Measurements from ENCODE around the gene HMOX1.

The HMOX1 gene

DNA sequence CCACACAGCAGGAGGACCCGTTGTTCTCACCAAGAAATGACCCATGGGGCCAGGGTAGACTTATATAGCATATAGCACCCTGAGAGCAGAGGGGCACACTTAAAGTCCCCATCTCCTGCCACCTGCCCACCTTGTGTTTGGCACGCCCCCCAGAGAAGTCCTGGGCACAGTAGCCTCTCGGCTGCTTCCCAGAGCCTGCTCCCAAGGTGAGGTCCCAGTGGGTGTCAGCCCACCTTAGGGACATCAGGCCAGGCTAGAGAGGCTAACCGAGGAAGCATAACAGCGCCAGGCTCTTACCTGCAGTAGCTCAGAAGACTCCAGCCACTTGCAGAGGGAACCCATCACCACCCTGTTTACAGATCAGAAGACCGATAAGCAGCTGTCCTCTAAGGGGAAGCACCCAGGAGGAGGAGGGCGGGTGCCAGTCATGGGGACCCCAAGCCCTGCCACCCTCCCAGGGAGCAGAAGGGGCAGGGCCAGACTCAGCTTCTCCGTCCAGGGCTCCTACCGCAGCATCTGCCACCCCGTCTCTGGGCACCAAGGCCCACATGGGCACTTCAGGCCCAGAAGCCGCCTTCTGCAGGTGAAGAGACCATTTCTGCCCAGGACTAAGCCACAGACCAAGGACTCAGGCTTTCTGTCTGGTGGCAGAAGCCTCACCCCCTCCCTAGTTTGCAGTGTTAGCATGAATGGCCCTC, 34.9 kb upstream of the HMOX1 start:
- Mint-ChIP-seq H3K27me3 (peaks cover 3% of the 10 kb centered on the region), H3K36me3 (peaks cover 7% of the 10 kb centered on the region), H3K4me3 (no peak overlapping the region), H3K4me1 (peaks cover 9% of the 10 kb centered on the region), H3K27ac (no peak overlapping the region), H3K9me3 (no peaks in the 10 kb centered on the region)
- CTCF ChIA-PET, result no interaction called here
- no peak for DNase-seq

DNA sequence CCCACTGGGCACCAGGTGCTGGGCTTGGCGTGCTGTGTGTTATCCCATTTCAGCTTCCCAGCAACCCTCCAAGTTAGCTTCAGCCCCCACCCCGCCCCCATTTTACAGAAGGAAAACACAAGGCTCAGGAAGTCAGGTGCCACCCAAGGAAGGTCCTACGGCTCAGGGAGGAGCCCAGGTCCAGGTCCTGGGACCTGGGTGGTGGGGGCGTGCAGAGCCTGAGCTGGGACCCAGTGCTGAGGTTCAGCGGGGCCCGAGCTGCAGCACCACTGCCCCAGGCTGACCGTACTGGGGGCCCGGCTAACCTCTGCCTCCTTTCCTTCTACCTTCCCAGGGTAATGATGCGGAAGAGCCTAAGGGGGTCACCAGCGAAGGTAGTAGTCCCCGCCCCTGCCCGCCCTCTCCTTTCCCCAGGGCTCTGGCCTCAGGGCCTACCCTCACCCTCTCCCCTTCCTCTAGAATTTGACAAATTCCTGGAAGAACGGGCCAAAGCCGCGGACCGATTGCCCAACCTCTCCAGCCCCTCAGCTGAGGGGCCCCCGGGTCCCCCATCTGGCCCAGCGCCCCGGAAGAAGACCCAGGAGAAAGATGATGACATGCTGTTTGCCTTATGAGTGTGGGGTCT, 34.2 kb upstream of the HMOX1 start:
- H3K36me3 Mint-ChIP-seq, result peaks cover 6% of the 10 kb centered on the region
- no peaks in the 10 kb centered on the region for H3K9me3 Mint-ChIP-seq
- no peak for DNase-seq
- peaks cover 16% of the 10 kb centered on the region for H3K4me1 Mint-ChIP-seq
- H3K4me3 Mint-ChIP-seq, result no peak overlapping the region
- H3K27ac Mint-ChIP-seq, result no peak overlapping the region
- peaks cover 10% of the 10 kb centered on the region for H3K27me3 Mint-ChIP-seq
- CTCF ChIA-PET, result no interaction called here

DNA sequence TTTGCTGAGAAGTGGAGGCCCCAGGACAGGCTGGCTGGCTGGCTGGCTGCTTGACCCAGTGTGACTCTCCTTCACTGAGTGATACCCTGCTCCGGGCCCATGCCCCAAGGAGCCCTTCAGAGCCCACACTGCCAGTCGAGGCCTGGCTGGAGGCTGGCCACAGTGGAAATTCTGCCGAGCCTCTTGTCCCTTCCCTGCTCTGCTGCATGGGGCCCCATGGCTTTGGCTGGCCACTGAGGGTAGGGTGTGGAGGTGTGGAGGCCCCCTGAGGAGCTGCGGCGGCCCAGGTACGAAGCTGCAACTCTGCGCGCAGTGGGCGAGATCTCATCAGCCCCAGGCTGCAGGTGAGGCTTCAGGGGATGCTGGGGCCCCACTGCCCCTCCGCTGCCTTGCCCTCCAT, 33.4 kb upstream of the HMOX1 start:
- Mint-ChIP-seq H3K36me3 (peaks cover 6% of the 10 kb centered on the region), H3K4me1 (peaks cover 23% of the 10 kb centered on the region), H3K27ac (no peak overlapping the region), H3K4me3 (no peak overlapping the region), H3K9me3 (no peaks in the 10 kb centered on the region), H3K27me3 (peaks cover 17% of the 10 kb centered on the region)
- CTCF ChIA-PET, result interaction anchor here (0.6 kb wide), 1 partner anchor 127 kb away, joined by 3 read pairs; no protein-coding TSS in a partner anchor
- no peak for DNase-seq

DNA sequence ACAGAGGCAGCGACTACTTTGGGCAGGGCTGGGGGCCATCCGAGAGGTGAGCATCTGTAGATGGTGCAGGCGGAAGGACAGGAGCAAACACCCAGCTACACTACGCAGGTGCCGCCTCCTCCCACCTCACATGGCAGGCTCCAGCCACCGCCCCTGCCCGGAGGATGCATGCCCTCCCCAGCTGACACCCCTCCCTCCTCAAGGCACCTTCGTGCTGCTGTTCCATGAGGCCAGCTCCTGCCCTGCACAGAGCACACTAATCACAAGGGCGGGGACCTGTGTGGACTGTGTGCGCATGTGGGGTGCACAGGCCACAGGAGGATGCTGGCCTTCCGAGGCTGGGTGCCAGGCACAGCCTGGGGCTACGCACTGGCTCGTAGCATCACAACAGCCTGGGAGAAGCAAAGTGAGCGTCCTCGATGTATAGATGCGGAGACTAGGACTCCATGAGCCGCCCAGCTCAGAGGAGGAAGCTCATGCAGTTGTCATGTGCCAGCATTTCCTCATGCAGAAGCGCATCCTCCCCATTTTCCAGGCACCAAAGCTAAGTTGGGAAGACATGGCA, 32.8 kb upstream of the HMOX1 start:
- CTCF ChIA-PET, result interaction anchor here (0.6 kb wide), 1 partner anchor 126 kb away, joined by 3 read pairs; no protein-coding TSS in a partner anchor
- Mint-ChIP-seq H3K4me3 (no peak overlapping the region), H3K27ac (no peak overlapping the region), H3K4me1 (peaks cover 27% of the 10 kb centered on the region), H3K9me3 (no peaks in the 10 kb centered on the region), H3K27me3 (peaks cover 21% of the 10 kb centered on the region), H3K36me3 (peaks cover 6% of the 10 kb centered on the region)
- DNase-seq, result no peak

DNA sequence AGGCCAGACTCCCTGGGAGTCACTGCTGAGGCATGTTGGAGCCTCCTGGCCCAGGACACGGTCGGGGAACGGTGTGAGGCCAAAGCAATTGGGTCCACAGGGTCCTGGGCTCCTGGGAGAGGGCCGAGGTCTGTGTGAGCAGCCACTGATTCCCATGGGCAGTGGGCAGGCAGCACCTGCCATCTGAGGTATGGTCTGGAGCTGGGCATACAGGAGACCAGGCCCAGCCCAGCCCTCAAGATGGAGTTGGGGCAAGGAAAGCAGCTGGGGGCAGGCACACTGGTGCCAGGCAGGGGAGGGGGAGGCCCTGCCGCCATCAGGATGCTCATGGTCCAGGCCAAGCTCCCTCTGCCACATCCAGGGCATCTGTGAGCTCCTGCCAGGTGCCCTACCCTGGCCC, 32.2 kb upstream of the HMOX1 start:
- Mint-ChIP-seq H3K27me3 (peaks cover 21% of the 10 kb centered on the region), H3K4me3 (no peak overlapping the region), H3K4me1 (peaks cover 27% of the 10 kb centered on the region), H3K36me3 (peaks cover 6% of the 10 kb centered on the region), H3K27ac (no peak overlapping the region), H3K9me3 (no peaks in the 10 kb centered on the region)
- CTCF ChIA-PET, result no interaction called here
- no peak for DNase-seq

DNA sequence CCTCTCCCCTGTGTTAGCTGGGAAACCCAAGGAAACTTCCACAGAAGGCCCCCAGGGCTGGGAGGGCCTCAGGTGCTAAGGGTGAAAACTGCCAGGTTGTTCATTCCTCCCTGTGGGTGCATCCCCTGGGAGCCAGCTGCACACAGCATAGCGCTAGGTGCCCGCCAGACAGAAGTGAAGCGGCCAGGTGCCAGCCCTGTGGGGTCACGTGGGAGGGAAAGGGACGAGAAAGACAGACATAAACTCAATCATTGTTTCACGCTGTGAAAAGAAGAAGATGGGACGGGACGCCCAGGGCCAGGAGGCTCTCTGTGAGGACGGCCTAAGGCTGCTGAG, 31.6 kb upstream of the HMOX1 start:
- Mint-ChIP-seq H3K27me3 (peaks cover 26% of the 10 kb centered on the region), H3K4me3 (no peak overlapping the region), H3K4me1 (peaks cover 27% of the 10 kb centered on the region), H3K27ac (no peak overlapping the region), H3K9me3 (no peaks in the 10 kb centered on the region), H3K36me3 (peaks cover 6% of the 10 kb centered on the region)
- CTCF ChIA-PET, result interaction anchor here (0.6 to 2.5 kb wide), 2 partner anchors 94 to 233 kb away, joined by 3 to 23 read pairs; no protein-coding TSS in a partner anchor
- DNase-seq, result no peak

DNA sequence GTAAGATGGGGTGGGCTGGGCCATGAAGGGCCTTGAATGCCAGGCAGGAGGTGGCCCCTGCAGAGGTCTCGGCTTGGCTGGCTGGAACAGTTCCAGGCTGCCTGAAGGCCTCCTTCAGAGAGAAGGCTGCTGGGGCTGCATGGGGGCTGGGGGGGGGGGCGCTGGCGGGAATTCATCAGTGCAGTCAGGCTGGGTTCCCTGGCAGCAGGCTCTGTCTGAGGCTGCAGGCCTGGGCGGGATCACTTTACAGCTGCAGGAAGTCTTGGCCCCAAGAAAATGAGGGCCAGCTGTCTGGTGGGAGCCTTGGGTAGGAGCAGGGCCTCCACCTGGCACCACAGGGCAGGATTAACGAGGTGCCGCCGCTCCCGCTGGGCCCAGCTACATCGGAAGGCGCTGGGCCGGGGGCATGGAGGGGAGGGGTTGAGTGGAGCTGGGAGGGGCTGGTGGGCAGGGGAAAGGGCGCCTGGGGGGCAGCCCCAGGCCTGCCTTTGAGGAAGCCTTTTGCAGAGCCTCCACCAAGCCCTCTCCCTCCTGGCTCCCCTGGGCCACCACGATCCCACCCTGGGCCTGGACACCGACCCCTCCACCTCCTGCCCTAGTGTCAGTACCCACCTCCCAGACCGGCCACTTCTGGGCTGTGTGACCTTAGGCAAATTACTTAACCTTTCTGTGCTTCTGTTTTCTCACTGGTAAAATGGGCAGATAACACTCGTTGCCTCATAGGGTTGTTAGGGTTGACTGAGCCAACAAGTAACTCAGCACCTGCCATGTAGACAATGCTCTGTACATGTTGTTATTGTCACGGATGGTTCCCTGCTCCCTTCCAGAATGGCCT, 31.0 kb upstream of the HMOX1 start:
- CTCF ChIA-PET, result interaction anchor here (0.6 to 2.5 kb wide), 4 partner anchors 12 to 266 kb away, joined by 3 to 23 read pairs (median 6); no protein-coding TSS in a partner anchor
- Mint-ChIP-seq H3K36me3 (peaks cover 3% of the 10 kb centered on the region), H3K4me3 (no peak overlapping the region)

DNA sequence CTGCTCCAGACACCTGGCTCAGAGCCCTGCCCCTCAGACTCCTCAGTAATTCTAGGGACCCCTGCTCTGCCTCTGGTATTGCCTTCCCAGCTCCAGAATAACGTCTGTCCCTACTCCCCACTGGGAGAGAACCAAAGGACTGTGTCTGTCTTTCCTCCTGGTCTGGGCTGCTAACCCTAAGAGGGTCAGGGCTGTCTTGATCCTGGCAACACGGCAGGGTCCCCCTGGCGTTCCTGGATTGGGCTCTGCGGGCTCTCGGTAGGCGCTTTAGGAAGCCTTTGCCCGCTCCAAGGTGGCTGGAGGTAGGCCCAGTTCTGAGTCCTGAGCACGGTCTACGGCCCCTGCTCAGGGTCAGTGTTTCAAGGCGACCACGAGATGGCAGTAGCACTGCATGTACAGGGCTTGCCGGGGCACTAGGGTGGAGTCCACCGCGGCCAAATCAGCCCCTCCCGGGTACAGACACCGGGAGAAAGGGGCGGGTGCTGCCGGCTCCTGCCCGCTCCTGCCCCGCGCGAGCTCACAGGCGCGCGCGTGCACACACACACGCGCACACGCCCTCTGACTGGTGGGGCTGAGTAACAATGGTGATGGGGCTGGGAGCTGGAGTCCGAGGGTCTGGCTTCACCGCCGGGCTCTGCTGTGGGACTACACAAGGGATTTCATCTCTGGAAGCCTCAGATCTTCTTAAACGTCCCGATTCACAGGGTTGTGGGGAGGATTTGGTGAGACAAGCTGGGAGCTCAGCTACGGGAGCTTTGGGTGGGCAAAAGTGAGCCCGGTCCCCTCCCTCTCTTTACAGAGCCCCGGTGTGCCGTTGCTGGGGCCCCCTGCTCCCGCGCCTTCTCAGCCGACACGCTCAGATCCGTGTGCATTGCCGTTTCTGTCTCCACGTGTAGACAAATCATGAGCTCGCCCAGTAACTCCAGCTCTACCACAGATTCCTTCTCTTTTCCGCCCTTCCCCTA, 30.1 kb upstream of the HMOX1 start:
- CTCF ChIA-PET, result interaction anchor here (0.6 to 2.5 kb wide), 16 partner anchors 10 to 571 kb away, joined by 3 to 23 read pairs (median 3); no protein-coding TSS in a partner anchor
- H3K4me1 Mint-ChIP-seq, result peaks cover 27% of the 10 kb centered on the region
- H3K27me3 Mint-ChIP-seq, result peaks cover 36% of the 10 kb centered on the region
- peak overlapping the region; percentile 77 for H3K27ac Mint-ChIP-seq
- H3K9me3 Mint-ChIP-seq, result no peaks in the 10 kb centered on the region
- peaks cover under 1% of the 10 kb centered on the region for H3K36me3 Mint-ChIP-seq
- peak overlapping the region; percentile 65 for H3K4me3 Mint-ChIP-seq
- peak; percentile 93 for DNase-seq

More for the DNA sequence above, 31.0 kb upstream of the HMOX1 start:
- Mint-ChIP-seq H3K27me3 (peaks cover 27% of the 10 kb centered on the region), H3K9me3 (no peaks in the 10 kb centered on the region), H3K27ac (no peak overlapping the region), H3K4me1 (peaks cover 27% of the 10 kb centered on the region)
- no peak for DNase-seq

DNA sequence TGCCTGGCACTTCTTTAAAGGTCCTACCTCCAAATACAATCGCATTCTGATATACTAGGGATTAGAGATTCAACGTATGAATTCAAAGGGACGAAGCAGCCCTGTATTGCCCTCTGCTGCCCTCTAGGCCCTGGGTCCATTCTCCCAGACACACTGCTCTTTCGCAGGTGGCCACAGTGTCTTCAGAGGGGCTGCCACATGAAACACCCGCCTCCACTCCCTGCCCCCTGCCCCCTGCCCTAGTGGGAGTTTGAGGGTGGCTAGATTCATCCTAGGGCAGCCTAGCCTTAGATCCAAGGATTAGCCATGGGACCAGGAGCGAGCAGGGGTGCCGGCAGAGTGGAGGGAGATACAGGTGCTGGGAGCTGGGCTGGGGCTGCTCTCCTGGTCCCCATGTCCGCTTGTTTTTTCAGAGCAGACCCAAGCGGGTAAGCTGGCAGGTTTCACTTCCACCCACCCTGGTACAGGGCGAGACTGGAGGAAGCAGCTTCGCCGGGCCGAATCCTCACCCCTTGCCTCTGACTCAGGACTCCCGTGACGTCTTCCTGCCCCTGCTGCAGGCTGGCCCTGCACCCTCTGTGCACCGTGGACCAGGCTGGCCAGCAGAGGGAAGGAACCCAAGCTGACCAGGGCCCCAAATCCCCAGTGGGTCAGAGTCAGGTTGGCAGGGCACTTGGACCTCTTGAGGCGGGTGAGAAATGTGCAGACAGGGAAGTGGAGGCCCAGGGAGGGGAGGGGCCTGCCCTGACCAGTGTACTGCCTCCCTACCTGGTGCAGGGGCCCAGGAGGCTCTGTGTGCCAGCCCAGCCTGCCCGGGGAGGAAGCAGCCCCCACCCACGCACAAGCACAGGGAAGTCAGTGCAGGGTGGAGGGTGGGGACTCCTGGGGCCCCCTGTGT, 28.4 kb upstream of the HMOX1 start:
- peak overlapping the region; percentile 82 for H3K27ac Mint-ChIP-seq
- H3K27me3 Mint-ChIP-seq, result peaks cover 47% of the 10 kb centered on the region
- no peaks in the 10 kb centered on the region for H3K36me3 Mint-ChIP-seq
- DNase-seq, result peak; percentile 58
- H3K4me3 Mint-ChIP-seq, result peak overlapping the region; percentile 16
- peaks cover 27% of the 10 kb centered on the region for H3K4me1 Mint-ChIP-seq
- CTCF ChIA-PET, result interaction anchor here (1.0 to 1.6 kb wide), 2 partner anchors 22 to 231 kb away, joined by 3 to 7 read pairs; no protein-coding TSS in a partner anchor
- H3K9me3 Mint-ChIP-seq, result no peaks in the 10 kb centered on the region

DNA sequence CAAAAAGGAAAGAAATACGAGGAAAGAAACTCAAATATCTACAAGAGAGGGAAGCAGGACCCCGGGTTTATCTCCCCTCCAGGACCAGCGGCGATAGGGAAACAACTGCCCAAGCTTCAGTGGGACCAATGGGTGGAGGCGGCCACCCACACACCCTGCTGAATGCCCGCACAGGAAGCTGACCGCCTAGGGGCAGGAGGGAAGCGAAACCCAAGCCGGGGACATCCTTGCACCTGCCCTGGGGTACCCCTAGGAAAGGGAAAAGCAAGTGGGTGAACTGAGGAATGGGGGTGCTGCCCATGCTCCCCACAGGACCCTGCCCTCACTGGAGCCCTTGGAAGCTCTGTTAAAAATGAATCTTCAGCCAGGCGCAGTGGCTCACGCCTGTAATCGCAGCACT, 27.6 kb upstream of the HMOX1 start:
- Mint-ChIP-seq H3K36me3 (no peaks in the 10 kb centered on the region), H3K4me3 (no peak overlapping the region), H3K27ac (peak overlapping the region; percentile 62), H3K4me1 (peaks cover 27% of the 10 kb centered on the region), H3K27me3 (peaks cover 55% of the 10 kb centered on the region), H3K9me3 (no peaks in the 10 kb centered on the region)
- CTCF ChIA-PET, result interaction anchor here (1.6 kb wide), 1 partner anchor 230 kb away, joined by 7 read pairs; no protein-coding TSS in a partner anchor
- DNase-seq, result no peak

DNA sequence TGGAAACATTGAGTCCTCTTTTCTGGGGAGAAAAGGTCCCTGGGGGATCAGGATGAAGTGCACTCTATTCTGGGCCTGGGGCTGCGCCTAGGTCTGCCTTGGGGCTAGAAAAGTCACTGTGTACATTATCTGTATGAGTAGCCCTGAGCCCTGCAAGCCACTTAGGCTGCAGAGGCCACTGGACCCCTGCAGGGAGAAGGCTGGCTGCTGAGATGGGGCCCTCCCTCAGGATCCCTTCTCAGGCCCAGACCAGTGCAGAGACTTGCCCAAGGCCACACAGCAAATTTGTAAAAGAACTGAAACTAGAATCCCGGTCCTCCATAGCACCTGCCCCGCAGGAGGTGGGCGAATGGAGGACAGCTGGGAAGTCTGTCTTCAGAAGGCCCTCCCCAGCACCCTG, 26.8 kb upstream of the HMOX1 start:
- H3K4me3 Mint-ChIP-seq, result no peak overlapping the region
- H3K27ac Mint-ChIP-seq, result no peak overlapping the region
- no peaks in the 10 kb centered on the region for H3K9me3 Mint-ChIP-seq
- DNase-seq, result no peak
- no peaks in the 10 kb centered on the region for H3K36me3 Mint-ChIP-seq
- H3K4me1 Mint-ChIP-seq, result peaks cover 27% of the 10 kb centered on the region
- CTCF ChIA-PET, result interaction anchor here (1.6 kb wide), 1 partner anchor 229 kb away, joined by 7 read pairs; no protein-coding TSS in a partner anchor
- peaks cover 57% of the 10 kb centered on the region for H3K27me3 Mint-ChIP-seq

DNA sequence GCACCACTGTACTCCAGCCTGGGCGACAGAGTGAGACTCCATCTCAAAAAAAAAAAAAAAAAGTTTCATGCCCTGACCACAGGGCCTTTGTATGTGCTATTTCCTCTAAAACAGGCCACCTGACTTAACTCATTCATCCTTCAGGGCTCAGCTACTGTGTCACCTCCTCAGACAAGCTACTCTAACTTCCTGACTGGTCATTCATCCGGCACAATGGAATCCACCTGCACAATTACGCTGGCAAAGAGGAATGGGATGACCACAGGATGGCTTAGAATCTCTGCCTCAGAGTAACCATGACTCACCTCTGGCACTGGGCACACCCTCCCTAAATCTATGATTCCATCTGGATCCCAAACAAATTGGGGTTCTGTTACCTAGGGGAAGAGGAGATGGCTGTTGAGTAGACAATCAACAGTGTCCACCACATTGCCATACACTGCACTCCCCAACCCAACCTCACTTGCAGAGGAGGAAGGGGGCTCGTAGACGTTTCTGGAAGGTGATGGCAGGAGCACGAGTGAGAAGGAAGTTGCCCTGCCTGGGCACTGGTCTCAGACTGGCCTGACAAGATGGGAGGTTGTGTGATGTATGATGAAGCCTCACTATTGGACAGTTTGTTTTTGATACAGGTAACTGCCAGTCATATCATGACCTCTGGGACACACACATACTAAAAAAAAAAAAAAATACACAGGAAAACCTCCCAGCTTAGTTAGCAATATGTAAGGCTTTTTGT, 22.8 kb upstream of the HMOX1 start:
- H3K27ac Mint-ChIP-seq, result no peak overlapping the region
- no peaks in the 10 kb centered on the region for H3K4me1 Mint-ChIP-seq
- no peak for DNase-seq
- peaks cover 60% of the 10 kb centered on the region for H3K27me3 Mint-ChIP-seq
- no peaks in the 10 kb centered on the region for H3K36me3 Mint-ChIP-seq
- no peaks in the 10 kb centered on the region for H3K9me3 Mint-ChIP-seq
- CTCF ChIA-PET, result no interaction called here
- no peak overlapping the region for H3K4me3 Mint-ChIP-seq

All from activated naive CD4-positive, alpha-beta T cell treated with anti-CD3 and anti-CD28 coated beads, Interleukin-2, amount 10 ng/mL, durations not matched to agents 7 days and 5 days (primary cell).